Fibroblast of villous mesenchyme (primary cell): ENCODE results near the gene EFNA4. TPM values are rescaled to one million over a fixed set of nuclear protein-coding genes. Genes with fewer than 3 reads are reported as not detected.

Source experiments
- DNase-seq: peaks from one replicate; pipeline ENCODE4 v3.0.0-alpha.2; 2010; ENCODE audit warnings: low read depth
- H3K4me3 ChIP-seq: 2 replicates; pipeline ENCODE4 v1.5.1; 2011; ENCODE audit warnings: low read depth, mild to moderate bottlenecking, low read length
- CTCF ChIP-seq: IDR thresholded peaks from 2 replicates; pipeline ENCODE4 v1.5.1; 2012; ENCODE audit warnings: low read depth, mild to moderate bottlenecking, low read length; ENCODE audit not compliant: insufficient read depth
- total RNA-seq: library from RNA; depleted of rRNA; stranded (reverse); fragments of >200 nt; gene quantifications from 2 replicates; pipeline ENCODE4 v1.2.3, GENCODE V29; 2012

EFNA4 gene
- total RNA-seq, 1 donor = 2.6 TPM

GRCh38 chr1:155083865-155084721 lies 20.6 kb downstream of the EFNA4 start:
- TF ChIP-seq CTCF = peak; percentile 9
- peak overlapping the region; percentile 88 for H3K4me3 ChIP-seq
- DNase-seq = peak; percentile 23

GRCh38 chr1:155084722-155085503 lies 21.4 kb downstream of the EFNA4 start:
- TF ChIP-seq CTCF = peak; percentile 96
- H3K4me3 ChIP-seq = peak overlapping the region; percentile 88
- peak; percentile 94 for DNase-seq

- peak overlapping the region; percentile 88 for H3K4me3 ChIP-seq
- no peak for TF ChIP-seq CTCF
- no peak for DNase-seq
Measured at GRCh38 chr1:155085504-155086127, 22.1 kb downstream of the EFNA4 start.

GRCh38 chr1:155086128-155086741 lies 22.7 kb downstream of the EFNA4 start:
- peak; percentile 41 for DNase-seq
- H3K4me3 ChIP-seq = peak overlapping the region; percentile 88
- peak; percentile 84 for TF ChIP-seq CTCF

GRCh38 chr1:155086856-155087535 lies 23.5 kb downstream of the EFNA4 start:
- H3K4me3 ChIP-seq = no peak overlapping the region
- no peak for DNase-seq
- TF ChIP-seq CTCF = no peak
